ENCODE results near the gene ETFB. TPM values are rescaled to one million over a fixed set of nuclear protein-coding genes. Genes with fewer than 3 reads are reported as not detected.
A peak's percentile ranks its signal among the peaks of the same experiment; 100 is the strongest.
"Not testable (repeated sequence)": the region's sequence is repeated elsewhere in the genome, so short reads cannot be mapped to it uniquely, and the experiment has no call there.

ETFB gene
- total RNA-seq: 100 to 1,000 TPM in 2 of 4 donors, 10 to 100 TPM in 2; 59.5 to 158 (median 88.3) TPM
- polyA plus RNA-seq: 100 to 1,000 TPM; 170 to 361 (median 210) TPM

DNA sequence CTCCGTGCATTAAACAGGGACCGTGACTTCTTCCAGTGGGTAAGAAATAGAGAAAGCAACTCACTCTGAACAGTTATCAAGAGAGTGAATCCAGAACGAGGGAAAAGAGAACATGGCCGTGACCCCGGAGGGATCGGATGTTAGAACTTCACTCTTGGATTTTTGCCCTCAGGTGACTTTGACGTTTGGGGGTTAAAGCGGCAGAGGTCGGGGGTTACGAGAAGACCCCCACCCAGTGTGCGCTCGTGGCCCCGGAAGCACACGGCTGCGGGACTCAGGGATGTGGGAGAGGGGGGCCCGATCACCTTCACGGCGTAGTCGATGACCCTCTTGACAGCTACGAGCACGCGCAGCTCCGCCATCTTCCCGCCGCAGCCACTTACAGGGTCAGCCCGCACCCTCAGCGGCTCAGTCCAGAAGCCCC is at the start of gene ETFB:
Gene ETFB, minus strand, starts transcription at position 424 of the 424 bp plus-strand sequence. Its CDS starts 62 bp downstream, at position 362.
- no peak for DNase-seq
- 0% methylated on average over 27 of the region's 27 CpGs for WGBS, 2 donors
- H3K27ac ChIP-seq: peak within 1 kb of the TSS; percentile 97 to 100 (median 98)
- peaks cover 0 to 54% (median 27%) of the 10 kb centered on the region in 4 donors for H3K4me1 ChIP-seq
- intact Hi-C loops (cut with DNase I): loop anchor here (1.0 to 10.0 kb wide), 2 partner anchors 26 to 209 kb away; partner anchors contain the start of gene ZNF175
- H3K27me3 ChIP-seq: no peaks in the 10 kb centered on the region
- H3K9me3 ChIP-seq: no peaks in the 10 kb centered on the region
- TF ChIP-seq POLR2AphosphoS5 (IDR thresholded peaks at IDR 0.05) (peak in 2 of 4 donors; percentile 80 to 91), EP300 (IDR thresholded peaks at IDR 0.05) (no peak)
- H3K4me3 ChIP-seq: peak within 1 kb of the TSS; percentile 64 to 93 (median 74)
- no peaks in the 10 kb centered on the region for H3K36me3 ChIP-seq

DNA sequence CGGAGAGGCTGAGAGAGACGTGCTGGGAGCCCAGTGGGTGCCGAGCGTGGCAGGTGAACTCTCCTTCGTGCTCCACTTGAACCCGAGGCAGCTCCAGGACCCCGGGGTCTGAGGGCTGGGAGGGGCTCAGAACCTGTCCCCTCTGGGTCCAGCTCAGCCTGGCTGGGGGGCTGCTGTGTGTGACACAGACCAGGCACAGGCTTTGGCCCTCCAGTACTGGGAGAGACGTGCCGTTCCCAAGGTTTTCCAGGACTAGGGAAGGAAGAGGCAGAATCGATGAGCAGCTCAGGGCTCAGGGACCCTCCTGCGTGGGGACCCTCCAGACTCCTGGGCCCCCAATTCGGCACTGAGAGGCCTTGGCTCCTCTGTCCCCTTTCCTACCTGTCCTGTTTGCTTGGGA is 49.0 kb upstream of the ETFB start:
- H3K4me1 ChIP-seq: no peaks in the 10 kb centered on the region
- no peaks in the 10 kb centered on the region for H3K9me3 ChIP-seq
- no peaks in the 10 kb centered on the region for H3K36me3 ChIP-seq
- intact Hi-C loops (cut with DNase I): no loop called here
- DNase-seq: no peak
- peaks cover 0 to 23% (median 0%) of the 10 kb centered on the region in 3 donors for H3K27me3 ChIP-seq
- H3K4me3 ChIP-seq: no peak overlapping the region
- no peak overlapping the region for H3K27ac ChIP-seq
- TF ChIP-seq POLR2A (IDR thresholded peaks at IDR 0.05) (no peak), POLR2AphosphoS5 (IDR thresholded peaks at IDR 0.05) (no peak), EP300 (IDR thresholded peaks at IDR 0.05) (no peak)
- TF ChIP-seq, protein P1, sequence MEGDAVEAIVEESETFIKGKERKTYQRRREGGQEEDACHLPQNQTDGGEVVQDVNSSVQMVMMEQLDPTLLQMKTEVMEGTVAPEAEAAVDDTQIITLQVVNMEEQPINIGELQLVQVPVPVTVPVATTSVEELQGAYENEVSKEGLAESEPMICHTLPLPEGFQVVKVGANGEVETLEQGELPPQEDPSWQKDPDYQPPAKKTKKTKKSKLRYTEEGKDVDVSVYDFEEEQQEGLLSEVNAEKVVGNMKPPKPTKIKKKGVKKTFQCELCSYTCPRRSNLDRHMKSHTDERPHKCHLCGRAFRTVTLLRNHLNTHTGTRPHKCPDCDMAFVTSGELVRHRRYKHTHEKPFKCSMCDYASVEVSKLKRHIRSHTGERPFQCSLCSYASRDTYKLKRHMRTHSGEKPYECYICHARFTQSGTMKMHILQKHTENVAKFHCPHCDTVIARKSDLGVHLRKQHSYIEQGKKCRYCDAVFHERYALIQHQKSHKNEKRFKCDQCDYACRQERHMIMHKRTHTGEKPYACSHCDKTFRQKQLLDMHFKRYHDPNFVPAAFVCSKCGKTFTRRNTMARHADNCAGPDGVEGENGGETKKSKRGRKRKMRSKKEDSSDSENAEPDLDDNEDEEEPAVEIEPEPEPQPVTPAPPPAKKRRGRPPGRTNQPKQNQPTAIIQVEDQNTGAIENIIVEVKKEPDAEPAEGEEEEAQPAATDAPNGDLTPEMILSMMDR (IDR thresholded peaks at IDR 0.05): no peak
- 84 to 89% methylated on average over 12 of the region's 12 CpGs for WGBS, 2 donors

GRCh38 chr19:51410950-51411748 is 45.0 kb upstream of the ETFB start:
- no peak for DNase-seq
- TF ChIP-seq EP300 (IDR thresholded peaks at IDR 0.05): no peak
- TF ChIP-seq, protein P1 (IDR thresholded peaks at IDR 0.05): no peak
- H3K36me3 ChIP-seq: no peaks in the 10 kb centered on the region
- 90 to 91% methylated on average over 15 of the region's 15 CpGs for WGBS, 2 donors
- H3K9me3 ChIP-seq: no peaks in the 10 kb centered on the region
- intact Hi-C loops (cut with DNase I): no loop called here
- no peak overlapping the region for H3K27ac ChIP-seq
- no peaks in the 10 kb centered on the region for H3K4me1 ChIP-seq
- no peak overlapping the region for H3K4me3 ChIP-seq
- H3K27me3 ChIP-seq: peaks cover 0 to 10% (median 0%) of the 10 kb centered on the region in 3 donors

DNA sequence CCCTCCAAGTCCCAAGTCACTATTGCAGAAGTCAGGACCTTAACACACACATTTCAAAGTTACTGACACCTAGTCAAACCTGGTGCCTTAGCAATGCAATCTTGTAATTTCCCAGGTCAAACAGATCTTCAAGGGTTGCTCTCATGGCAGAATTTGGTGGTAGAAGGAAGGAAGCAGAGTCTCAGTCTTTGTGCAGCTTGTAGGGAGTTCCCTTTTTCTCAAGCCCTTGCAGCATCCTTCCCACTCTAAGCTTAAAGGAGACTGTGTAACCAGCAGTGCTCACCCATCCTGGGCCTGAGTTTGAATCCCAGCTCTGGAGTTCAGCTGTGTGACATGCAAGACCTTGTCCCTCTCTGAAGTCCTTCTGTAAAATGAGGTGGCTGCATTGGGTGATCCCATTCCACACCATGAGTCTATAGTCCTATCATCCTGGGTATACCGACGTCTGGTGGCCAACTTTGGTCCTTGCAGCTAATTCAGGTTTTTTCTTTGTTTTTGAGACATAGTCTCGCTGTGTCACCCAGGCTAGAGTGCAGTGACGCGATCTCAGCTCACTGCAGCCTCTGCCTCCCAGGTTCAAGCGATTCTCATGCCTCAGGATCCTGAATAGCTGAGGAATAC is 41.4 kb upstream of the ETFB start:
- no peak overlapping the region for H3K27ac ChIP-seq
- peaks cover 0 to 3% (median 0%) of the 10 kb centered on the region in 3 donors for H3K27me3 ChIP-seq
- intact Hi-C loops (cut with DNase I): no loop called here
- H3K4me3 ChIP-seq: no peak overlapping the region
- WGBS, 2 donors: 18 to 44% methylated on average over 6 of the region's 6 CpGs
- no peak for DNase-seq
- H3K9me3 ChIP-seq: no peaks in the 10 kb centered on the region
- TF ChIP-seq, protein P1 (IDR thresholded peaks at IDR 0.05): peak in 2 of 4 experiments; percentile 18 to 20
- TF ChIP-seq POLR2A (IDR thresholded peaks at IDR 0.05): no peak
- H3K4me1 ChIP-seq: no peaks in the 10 kb centered on the region
- no peaks in the 10 kb centered on the region for H3K36me3 ChIP-seq

DNA sequence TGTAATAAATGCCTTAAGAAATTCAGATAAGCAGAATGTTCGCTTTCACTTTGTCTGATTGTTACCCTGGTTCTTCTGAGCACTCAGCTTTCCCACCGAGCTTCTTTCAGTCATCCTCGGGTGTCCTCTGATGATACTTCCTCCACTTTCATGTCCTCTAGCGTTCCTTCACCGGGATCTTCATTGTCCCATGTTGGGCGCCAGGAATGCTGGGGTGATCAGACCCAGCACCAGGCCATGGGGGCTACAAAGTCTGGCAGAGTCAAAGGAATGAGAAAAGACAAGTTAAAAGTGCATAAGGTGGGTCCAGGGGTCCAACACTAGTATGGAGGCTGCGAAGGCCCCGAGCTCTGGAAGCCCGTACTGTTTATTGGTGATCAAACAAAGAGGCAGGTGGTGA is 35.9 kb upstream of the ETFB start:
- no peaks in the 10 kb centered on the region for H3K4me1 ChIP-seq
- H3K36me3 ChIP-seq: no peaks in the 10 kb centered on the region
- peaks cover 0 to 3% (median 0%) of the 10 kb centered on the region in 3 donors for H3K27me3 ChIP-seq
- TF ChIP-seq EP300 (IDR thresholded peaks at IDR 0.05) (no peak), POLR2A (IDR thresholded peaks at IDR 0.05) (no peak), POLR2AphosphoS5 (IDR thresholded peaks at IDR 0.05) (no peak)
- TF ChIP-seq, protein P1 (IDR thresholded peaks at IDR 0.05): no peak
- intact Hi-C loops (cut with DNase I): no loop called here
- no peak overlapping the region for H3K27ac ChIP-seq
- no peak for DNase-seq
- H3K4me3 ChIP-seq: no peak overlapping the region
- 95 to 96% methylated on average over 9 of the region's 9 CpGs for WGBS, 2 donors
- H3K9me3 ChIP-seq: peaks cover 0 to 15% (median 3%) of the 10 kb centered on the region in 4 donors

GRCh38 chr19:51399936-51400335 is 33.7 kb upstream of the ETFB start:
- H3K9me3 ChIP-seq: peaks cover 0 to 15% (median 3%) of the 10 kb centered on the region in 4 donors
- H3K36me3 ChIP-seq; DNase-seq; intact Hi-C loops (cut with DNase I); H3K4me3 ChIP-seq; H3K27me3 ChIP-seq; H3K4me1 ChIP-seq; H3K27ac ChIP-seq: not testable (repeated sequence)
- WGBS, 2 donors: 84 to 90% methylated on average over 7 of the region's 7 CpGs
